Stimulated activated CD8-positive, alpha-beta memory T cell treated with anti-CD3 and anti-CD28 coated beads, Interleukin-7, amount 100 ng/mL, for 24 hours (primary cell): ENCODE measurements around the gene RBM15.

Experiments
- DNase-seq: peaks from one replicate; pipeline ENCODE4 v3.0.0-alpha.2; 2020; ENCODE audit warnings: low read depth

RBM15 gene

GRCh38 chr1:110319332-110320167 lies 19.6 kb upstream of the RBM15 start:
- DNase-seq, result no peak

GRCh38 chr1:110320168-110320518 lies 19.0 kb upstream of the RBM15 start:
- no peak for DNase-seq

- no peak for DNase-seq
Measured at GRCh38 chr1:110321045-110321444, 18.1 kb upstream of the RBM15 start.

DNA sequence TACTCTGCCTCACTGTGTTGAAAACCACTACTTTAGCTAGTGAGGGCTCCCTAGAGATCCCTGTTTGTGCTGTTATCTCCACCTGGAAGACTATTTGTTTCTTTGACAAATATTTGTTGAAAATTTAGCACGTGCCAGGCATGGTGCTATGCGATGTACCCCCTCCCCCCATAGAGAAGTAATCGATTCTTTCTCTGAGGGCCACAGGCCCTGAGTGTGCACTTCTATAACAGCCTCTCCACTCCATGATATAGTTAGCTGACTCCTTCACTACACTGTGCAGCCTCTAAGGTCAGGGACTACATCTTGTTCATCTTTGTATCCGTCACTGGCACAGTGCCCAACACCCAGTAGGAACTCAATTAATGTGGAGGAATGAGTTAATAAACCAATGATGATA lies 17.3 kb upstream of the RBM15 start:
- no peak for DNase-seq

GRCh38 chr1:110324667-110325066 lies 14.5 kb upstream of the RBM15 start:
- DNase-seq, result no peak

GRCh38 chr1:110326826-110327225 lies 12.4 kb upstream of the RBM15 start:
- DNase-seq, result no peak

DNA sequence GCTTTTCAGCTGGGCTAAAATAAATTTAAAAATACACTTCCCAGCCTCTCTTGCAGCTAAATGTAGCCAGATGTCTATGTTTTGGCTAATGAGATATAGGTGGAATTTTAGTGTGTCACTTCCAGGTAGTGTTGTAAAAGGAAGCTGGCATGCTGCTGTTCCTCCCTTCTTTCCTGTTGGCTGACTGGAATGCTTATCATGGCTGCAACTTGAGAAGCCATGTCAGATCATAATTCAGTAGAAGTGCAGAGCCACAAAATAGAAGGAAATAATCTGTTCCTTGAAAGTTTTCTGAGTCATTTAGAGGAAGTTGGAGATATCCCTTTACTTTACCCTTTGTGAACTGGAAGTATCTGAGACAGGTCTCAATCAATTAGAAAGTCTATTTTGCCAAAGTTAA lies 10.9 kb upstream of the RBM15 start:
- DNase-seq, result no peak

- DNase-seq, result no peak
Measured at GRCh38 chr1:110328700-110329099, 10.5 kb upstream of the RBM15 start.

- DNase-seq, result no peak
Measured at GRCh38 chr1:110335265-110335664, 3.9 kb upstream of the RBM15 start.

DNA sequence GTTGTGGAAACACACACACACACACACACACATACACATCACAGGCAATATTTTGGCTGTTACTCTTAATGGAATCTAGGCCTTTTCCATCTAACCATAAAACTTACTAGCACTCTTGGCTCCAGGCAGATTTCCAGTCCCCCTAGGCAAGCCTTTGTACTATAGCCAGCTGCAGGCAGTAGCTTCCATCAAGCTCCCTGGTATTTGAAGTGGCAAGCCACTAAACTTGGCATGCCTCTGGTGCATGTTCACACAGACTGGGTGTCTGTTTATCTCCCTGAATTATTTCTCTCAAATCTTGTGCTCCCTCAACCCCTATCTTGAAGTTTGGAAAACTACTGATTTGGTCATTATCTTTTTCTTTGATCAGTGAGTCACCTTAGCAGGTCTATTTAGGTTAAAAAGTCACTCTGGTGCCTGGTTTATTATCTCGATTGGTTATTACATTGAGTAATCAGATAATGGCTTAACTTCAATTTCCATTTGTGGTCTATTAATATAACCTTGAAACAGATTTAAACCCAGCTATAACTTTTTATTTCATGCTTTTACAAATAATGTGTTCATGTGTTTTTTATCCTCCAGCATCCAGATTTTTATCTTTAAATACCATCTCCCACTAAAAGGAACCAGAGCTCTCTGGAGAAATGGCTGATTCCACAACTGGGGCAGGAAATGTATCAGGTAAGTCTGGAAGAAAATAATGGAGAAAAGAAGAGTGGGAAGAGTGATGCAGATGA lies 2.7 kb upstream of the RBM15 start:
- no peak for DNase-seq

GRCh38 chr1:110337704-110338308 lies 1.4 kb upstream of the RBM15 start:
- DNase-seq, result no peak

DNA sequence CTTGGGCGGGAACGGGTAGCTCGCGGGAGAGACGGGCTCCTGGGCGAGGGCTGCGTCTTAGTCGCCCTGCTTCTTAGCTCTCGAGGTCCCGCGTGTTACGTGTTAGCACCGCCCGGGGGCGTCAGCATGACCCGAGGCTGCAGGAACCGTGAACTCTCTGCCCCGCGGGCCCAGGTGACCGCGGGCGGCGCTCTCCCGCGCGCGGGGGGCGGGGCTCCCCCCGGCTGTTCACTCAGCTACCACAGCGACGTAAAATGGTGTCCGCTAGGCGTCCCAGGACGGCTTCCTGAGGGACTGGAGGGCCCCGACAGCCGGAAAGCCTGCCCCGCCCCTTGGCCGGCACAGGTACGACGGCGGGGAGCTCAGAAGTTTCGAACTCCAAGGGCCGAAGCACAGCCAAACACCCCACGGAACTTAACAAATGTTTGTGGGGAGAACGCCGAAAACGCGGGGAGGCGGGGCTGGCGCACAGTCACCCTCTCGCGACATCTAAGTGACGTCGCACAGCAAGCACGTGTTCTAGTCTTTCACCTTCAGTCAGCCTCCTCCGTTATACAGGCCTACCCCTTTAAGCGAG lies 780 bp upstream of the RBM15 start:
- peak; percentile 85 for DNase-seq

DNA sequence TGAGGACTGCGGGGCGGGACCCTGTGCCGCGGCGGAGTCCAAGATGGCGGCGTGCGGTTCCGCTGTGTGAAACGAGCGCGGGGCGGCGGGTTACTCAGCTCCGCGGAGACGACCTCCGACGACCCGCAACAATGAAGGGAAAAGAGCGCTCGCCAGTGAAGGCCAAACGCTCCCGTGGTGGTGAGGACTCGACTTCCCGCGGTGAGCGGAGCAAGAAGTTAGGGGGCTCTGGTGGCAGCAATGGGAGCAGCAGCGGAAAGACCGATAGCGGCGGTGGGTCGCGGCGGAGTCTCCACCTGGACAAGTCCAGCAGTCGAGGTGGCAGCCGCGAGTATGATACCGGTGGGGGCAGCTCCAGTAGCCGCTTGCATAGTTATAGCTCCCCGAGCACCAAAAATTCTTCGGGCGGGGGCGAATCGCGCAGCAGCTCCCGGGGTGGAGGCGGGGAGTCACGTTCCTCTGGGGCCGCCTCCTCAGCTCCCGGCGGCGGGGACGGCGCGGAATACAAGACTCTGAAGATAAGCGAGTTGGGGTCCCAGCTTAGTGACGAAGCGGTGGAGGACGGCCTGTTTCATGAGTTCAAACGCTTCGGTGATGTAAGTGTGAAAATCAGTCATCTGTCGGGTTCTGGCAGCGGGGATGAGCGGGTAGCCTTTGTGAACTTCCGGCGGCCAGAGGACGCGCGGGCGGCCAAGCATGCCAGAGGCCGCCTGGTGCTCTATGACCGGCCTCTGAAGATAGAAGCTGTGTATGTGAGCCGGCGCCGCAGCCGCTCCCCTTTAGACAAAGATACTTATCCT lies 430 bp downstream of the RBM15 start:
- DNase-seq, result peak; percentile 19

GRCh38 chr1:110340207-110340468 lies 961 bp downstream of the RBM15 start:
- no peak for DNase-seq

DNA sequence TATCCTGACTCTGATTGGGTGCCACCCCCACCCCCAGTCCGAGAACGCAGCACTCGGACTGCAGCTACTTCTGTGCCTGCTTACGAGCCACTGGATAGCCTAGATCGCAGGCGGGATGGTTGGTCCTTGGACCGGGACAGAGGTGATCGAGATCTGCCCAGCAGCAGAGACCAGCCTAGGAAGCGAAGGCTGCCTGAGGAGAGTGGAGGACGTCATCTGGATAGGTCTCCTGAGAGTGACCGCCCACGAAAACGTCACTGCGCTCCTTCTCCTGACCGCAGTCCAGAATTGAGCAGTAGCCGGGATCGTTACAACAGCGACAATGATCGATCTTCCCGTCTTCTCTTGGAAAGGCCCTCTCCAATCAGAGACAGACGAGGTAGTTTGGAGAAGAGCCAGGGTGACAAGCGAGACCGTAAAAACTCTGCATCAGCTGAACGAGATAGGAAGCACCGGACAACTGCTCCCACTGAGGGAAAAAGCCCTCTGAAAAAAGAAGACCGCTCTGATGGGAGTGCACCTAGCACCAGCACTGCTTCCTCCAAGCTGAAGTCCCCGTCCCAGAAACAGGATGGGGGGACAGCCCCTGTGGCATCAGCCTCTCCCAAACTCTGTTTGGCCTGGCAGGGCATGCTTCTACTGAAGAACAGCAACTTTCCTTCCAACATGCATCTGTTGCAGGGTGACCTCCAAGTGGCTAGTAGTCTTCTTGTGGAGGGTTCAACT lies 2.1 kb downstream of the RBM15 start:
- no peak for DNase-seq

GRCh38 chr1:110341872-110342331 lies 2.7 kb downstream of the RBM15 start:
- no peak for DNase-seq

GRCh38 chr1:110343249-110343648 lies 4.1 kb downstream of the RBM15 start:
- no peak for DNase-seq

GRCh38 chr1:110344152-110344551 lies 5.0 kb downstream of the RBM15 start:
- no peak for DNase-seq

- no peak for DNase-seq
Measured at GRCh38 chr1:110345480-110345879, 6.3 kb downstream of the RBM15 start.

GRCh38 chr1:110346690-110347089 lies 7.5 kb downstream of the RBM15 start:
- DNase-seq, result no peak

DNA sequence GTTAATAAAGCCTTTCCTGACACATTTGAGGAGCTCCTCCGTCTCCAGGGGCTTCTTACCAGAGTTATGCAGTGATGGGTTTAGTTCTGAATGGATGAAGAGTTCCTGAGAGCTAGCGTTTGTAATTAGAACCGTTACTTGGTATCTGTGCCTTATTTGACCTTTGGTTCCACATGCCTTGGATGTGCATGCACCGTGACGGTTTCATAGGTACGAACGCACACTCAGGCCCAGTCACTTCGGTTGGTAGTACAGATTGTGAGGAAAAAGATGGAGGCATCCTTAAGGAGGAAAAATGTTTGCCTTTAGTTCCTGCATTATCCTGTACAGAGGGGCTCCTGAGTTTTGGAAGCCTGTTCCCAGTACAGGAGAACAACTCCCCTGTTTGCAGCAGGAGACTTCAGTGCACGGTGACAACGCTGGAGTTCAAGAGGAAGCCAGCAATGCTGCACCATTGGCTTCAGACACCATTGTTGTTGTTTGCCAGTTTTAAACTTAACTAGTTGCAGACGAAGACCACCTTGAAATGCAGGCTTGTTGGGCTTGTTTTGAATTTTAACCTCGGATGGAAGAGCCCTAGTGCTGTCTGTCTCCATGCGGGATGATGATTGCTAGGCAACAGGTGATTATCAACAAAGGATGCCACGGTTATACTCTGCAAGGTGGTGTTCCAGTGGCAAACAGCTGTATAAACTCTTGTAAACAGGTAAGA lies 8.2 kb downstream of the RBM15 start:
- DNase-seq, result no peak
